GM18505 (cell line): ENCODE data around the gene BPIFB3.
"Not testable (repeated sequence)": the region's sequence is repeated elsewhere in the genome, so short reads cannot be mapped to it uniquely, and the experiment has no call there.

Source experiments
- ATAC-seq: cut with Tn5 transposase; IDR thresholded peaks from one replicate; pipeline ENCODE4 v1.9.1; 2021; ENCODE audit not compliant: unreplicated experiment
- POLR2A ChIP-seq: IDR thresholded peaks from 4 replicates; pipeline ENCODE4 v1.6.1; 2011; ENCODE audit warnings: borderline replicate concordance; ENCODE audit not compliant: insufficient read depth, insufficient read length; ENCODE audit errors: extremely low read depth

BPIFB3 gene

DNA sequence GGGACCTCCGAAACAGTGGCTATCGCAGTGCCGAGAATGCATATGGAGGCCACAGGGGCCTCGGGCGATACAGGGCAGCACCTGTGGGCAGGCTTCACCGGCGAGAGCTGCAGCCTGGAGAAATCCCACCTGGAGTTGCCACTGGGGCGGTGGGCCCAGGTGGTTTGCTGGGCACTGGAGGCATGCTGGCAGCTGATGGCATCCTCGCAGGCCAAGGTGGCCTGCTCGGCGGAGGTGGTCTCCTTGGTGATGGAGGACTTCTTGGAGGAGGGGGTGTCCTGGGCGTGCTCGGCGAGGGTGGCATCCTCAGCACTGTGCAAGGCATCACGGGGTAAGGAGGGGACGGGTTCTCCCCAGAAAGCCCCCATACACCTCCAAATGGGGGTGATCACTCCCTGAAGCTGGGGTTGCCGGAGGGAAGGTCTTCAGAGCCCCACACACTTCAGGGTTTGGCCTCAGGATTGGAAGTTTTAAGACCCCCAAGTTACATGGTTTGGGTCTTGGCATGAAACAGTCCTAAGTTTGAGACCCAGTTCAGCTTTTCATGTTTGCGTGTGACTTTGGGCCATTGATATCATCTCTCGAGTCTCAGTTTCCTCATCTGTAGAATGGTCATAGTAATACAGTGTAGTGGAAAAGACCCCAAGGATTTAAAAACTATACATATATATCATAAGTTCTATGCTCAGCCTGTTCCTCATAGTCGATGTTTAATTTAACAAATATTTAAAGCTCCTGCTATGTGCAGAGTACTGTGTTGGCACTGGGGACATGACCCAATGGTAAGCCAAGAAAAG lies 30.0 kb downstream of the BPIFB3 start:
- TF ChIP-seq POLR2A = no peak
- ATAC-seq = no peak

DNA sequence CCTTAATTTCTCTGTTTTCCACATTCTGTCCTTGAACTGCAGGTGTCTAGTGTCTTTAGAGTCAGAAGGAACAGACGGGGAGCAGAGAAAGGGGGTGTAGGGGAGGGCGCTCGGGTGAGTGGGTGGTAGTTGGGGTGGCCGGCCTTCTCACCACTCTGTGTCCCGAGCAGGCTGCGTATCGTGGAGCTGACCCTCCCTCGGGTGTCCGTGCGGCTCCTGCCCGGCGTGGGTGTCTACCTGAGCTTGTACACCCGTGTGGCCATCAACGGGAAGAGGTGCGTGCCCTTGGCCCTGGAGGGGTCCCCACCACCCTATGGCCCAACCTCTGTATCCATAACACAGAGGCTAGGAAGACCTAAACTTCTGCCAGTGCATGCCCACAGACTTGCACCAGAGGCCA lies 31.0 kb downstream of the BPIFB3 start:
- TF ChIP-seq POLR2A = no peak
- no peak for ATAC-seq

GRCh38 chr20:33086052-33086722 lies 32.5 kb downstream of the BPIFB3 start:
- no peak for ATAC-seq
- TF ChIP-seq POLR2A = no peak

DNA sequence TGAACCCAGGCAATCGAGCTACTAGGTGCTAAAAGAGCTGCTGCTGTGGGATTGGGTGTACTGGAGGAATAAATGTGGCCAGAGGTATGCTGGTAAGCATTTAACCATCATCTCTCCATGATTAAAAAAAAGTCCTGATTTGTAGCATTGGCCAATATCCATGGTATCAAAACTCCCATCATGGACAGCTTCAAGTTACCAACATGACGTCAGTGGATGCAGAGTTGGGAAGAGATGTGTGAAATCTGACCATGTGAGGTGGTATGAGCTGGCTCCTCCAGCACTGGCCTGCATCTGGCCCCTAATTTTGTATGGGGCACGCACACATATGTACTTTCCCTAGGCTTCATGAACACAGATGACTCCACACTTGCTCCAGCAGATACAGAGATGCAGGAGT lies 37.4 kb downstream of the BPIFB3 start:
- no peak for ATAC-seq
- no peak for TF ChIP-seq POLR2A

DNA sequence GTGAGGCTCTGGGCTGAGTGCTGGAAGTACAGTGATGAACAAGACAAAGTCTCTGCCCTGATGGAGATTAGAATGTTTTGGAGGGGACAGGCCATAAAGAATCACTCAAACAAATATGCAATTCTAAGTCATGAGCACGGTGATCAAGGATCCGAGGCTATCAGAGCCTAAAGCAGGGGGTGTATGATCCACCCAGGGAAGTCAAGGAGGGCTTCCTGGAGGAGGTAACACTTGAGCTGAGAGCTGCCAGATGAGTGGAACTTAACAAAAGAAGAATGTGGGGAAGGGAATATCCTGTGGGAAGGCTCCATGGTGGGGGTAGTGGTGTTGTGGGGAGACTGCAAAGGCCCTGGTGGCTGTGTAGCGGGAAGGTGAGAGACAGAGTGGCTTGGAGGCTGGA lies 38.0 kb downstream of the BPIFB3 start:
- ATAC-seq = no peak
- no peak for TF ChIP-seq POLR2A

DNA sequence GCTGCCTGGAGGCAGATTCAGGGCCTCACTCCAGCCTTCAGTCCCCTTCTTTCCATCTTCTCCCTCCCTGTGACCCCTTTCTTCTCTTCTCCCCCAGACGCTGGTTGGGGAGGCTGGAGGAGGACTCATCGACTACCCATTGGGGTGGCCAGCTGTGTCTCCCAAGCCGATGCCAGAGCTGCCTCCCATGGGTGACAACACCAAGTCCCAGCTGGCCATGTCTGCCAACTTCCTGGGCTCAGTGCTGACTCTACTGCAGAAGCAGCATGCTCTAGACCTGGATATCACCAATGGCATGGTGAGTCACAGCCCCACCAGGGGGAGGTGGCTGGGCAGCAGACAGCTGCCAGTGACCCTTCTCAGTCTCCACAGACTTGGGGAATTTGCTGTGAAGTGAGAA lies 38.7 kb downstream of the BPIFB3 start:
- ATAC-seq = no peak
- no peak for TF ChIP-seq POLR2A

GRCh38 chr20:33093074-33093473 lies 39.4 kb downstream of the BPIFB3 start:
- no peak for ATAC-seq
- no peak for TF ChIP-seq POLR2A

DNA sequence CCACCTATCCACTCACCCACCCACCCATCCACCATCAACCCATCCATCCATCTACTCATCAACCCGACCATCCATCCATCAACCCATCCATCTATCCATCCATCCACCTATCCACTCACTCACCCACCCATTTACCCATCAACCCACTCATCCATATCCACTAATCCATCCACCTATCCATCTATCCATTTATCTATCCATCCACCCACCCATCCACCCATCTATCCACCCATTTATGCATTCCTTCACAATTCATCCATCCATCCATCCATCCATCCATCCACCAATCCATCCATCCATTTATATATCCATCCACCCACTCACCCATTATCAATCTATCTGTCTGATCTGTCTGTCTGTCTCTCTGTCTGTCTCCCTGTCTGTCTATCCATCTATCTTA lies 39.9 kb downstream of the BPIFB3 start:
- TF ChIP-seq POLR2A = no peak
- ATAC-seq = no peak

DNA sequence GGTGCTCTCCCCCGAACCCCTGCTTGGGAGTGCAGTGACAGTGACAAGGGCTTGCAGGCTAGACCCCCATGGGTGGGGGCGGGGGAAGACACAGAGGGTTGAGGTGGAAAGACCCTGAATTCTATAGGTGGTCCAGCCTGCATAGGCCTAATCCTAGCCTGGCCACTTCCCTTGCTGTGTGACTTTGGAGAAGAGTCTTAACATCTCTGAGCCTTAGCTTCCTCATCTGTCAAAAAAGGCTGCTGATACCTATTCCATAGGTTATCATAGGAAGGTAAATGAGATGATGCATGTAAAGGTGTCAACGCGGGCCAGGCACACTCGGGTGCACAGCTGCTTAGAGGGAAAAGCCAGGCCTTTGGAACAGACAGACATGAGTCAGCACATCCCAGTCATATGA lies 41.5 kb downstream of the BPIFB3 start:
- TF ChIP-seq POLR2A = no peak
- ATAC-seq = no peak

DNA sequence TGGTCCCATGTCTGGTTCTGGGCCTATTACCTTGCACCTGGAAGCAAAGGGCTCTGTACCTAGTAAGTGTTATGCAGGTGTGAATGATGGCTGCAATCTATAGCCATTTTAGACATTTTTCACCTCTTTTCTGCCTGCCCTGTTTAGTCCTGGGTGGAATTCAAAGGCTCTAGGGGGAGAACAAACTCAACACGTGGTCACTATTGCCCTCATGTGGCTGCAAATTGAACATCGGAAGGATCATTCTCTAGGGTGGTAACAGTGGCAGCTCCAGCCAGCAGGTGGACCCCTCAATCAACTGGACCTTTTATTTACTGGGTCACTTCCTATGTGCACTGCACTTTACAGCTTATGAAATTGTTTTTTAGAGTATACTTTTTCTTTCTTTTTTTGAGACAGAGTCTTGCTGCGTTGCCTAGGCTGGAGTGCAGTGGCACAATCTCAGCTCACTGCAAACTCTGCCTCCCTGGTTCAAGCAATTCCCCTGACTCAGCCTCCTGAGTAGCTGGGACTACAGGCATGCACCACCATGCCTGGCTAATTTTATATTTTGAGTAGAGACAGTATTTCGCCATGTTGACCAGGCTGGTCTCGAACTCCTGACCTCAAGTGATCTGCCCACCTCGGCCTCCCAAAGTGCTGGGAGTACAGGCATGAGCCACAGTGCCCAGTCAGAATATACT lies 42.3 kb downstream of the BPIFB3 start:
- ATAC-seq = not testable (repeated sequence)

DNA sequence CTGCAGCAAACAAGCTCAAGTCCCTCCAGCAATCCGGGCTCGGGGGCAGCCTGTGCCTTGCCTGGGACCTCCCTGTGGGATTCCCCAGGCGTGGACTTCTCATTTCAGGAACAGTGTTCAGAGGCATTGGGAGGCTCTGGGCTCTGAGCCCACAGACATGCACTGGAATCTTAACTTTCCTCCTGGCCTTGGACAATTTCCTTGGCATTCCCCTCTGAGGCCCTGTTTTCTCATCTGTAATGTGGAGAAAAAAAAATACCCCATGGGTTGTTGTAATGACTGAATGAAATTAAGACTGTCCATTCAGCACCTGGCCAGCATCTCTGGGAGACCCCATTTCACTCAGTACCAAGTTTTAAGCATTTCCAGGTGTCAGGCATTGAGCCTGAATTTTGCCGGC lies 43.3 kb downstream of the BPIFB3 start:
- TF ChIP-seq POLR2A = no peak

DNA sequence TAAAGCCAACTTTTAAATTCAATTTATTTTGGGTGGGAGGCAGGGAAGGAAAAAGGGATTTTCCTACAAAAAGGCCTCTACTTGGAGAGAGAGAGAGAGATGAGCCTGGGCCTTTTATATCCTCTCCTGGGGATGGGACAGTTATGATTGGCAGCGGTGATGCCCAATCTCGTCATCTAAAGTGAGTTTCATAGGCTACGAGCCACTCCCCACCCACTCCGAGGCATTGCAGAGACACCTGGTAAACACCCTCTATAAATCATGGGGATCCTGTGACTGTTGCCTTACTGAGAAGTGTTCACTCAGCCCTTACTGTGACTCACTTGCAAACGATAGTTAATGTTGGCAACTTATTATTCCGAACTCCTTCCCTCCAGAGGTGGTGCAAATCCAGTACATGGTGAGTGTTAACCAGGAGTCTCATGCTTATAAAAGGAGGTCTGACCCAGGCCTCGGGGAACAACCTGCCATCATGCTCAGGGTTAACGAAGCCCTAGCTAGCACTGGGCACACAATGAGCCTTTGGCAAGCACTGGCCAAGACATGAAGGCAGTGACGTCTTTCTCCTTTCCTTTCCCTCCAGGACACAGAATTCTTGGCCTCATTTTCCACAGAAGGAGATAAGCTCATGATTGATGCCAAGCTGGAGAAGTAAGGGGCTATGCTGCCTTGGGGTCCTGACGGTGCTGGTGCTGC lies 46.3 kb downstream of the BPIFB3 start:
- TF ChIP-seq POLR2A = no peak
- ATAC-seq = no peak

More for the DNA sequence above, 43.3 kb downstream of the BPIFB3 start:
- no peak for ATAC-seq

DNA sequence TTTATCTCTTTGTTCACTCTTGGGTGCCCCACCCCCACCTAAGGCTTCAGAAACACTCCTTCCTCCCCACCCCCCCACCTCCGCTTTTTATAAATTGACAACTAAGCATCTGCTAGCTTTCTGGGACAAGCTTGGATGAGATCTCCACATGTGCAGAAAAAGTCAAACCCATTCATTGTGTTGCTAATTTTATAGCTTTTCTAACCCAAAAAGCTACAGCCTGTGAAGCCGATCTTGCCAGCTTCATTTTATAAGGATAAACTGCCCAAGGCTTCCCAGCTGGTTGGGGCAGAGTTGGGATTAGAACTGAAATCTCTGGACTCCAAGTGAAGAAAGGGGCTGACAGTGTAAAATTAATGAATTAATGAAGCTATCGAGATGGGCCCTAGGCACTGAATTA lies 49.9 kb downstream of the BPIFB3 start:
- TF ChIP-seq POLR2A = no peak
- no peak for ATAC-seq

DNA sequence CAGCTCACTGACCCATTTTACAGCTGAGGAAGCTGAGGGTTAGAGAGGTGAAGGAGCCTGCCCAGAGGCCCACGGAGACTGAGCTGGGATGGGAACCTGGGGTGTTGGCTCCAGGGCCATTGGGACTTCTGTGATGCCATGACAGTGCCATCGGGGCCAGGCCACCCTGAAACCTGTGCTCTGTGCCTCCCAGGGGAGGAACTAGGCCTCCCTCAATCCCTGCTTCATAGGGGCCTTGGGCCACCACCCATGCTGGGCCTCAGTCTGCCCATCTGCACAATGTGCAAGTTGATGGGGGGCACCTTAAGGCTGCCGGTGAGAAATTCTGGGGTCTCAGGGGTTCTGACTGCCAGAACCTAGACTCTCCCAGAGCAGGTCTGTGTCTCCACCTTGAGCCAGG lies 50.6 kb downstream of the BPIFB3 start:
- no peak for TF ChIP-seq POLR2A
- ATAC-seq = no peak

GRCh38 chr20:33105316-33105924 lies 51.7 kb downstream of the BPIFB3 start:
- no peak for ATAC-seq
- TF ChIP-seq POLR2A = no peak

GRCh38 chr20:33106058-33106620 lies 52.4 kb downstream of the BPIFB3 start:
- ATAC-seq = not testable (repeated sequence)
